Measurements from ENCODE around the gene MALT1.

The MALT1 gene

GRCh38 chr18:58657494-58657893, 13.8 kb upstream of the MALT1 start:
- Histone ChIP-seq H3K9ac (ENCODE audit: insufficient read length) (no peak overlapping the region), H3K27ac (no peak overlapping the region)
- TF ChIP-seq POLR2AphosphoS5 (IDR thresholded peaks at IDR 0.05; ENCODE audit: borderline replicate concordance, low read depth, low read length) = no peak
- TF ChIP-seq FOXP2 (optimal IDR thresholded peaks at IDR 0.05; ENCODE audit: control extremely low read depth, extremely low read length, insufficient read depth) = no peak
- TF ChIP-seq EZH2 (IDR thresholded peaks at IDR 0.05) = no peak

GRCh38 chr18:58659691-58660090, 11.6 kb upstream of the MALT1 start:
- H3K4me3 ChIP-seq = no peak overlapping the region
- H3K36me3 ChIP-seq (ENCODE audit: insufficient read depth, low read length) = no peaks in the 10 kb centered on the region
- no peak overlapping the region for H3K9ac ChIP-seq (ENCODE audit: insufficient read length)
- H3K9me3 ChIP-seq (ENCODE audit: low read depth, low read length) = no peaks in the 10 kb centered on the region
- H3K27ac ChIP-seq = no peak overlapping the region
- DNase-seq (ENCODE audit: low read depth, low spot score) = no peak
- TF ChIP-seq FOXP2 (optimal IDR thresholded peaks at IDR 0.05; ENCODE audit: control extremely low read depth, extremely low read length, insufficient read depth) (no peak), EZH2 (IDR thresholded peaks at IDR 0.05) (no peak), POLR2AphosphoS5 (IDR thresholded peaks at IDR 0.05; ENCODE audit: borderline replicate concordance, low read depth, low read length) (no peak)

More at GRCh38 chr18:58657494-58657893, 13.8 kb upstream of the MALT1 start:
- H3K4me3 ChIP-seq = no peak overlapping the region
- no peaks in the 10 kb centered on the region for H3K9me3 ChIP-seq (ENCODE audit: low read depth, low read length)
- no peak for DNase-seq (ENCODE audit: low read depth, low spot score)
- H3K36me3 ChIP-seq (ENCODE audit: insufficient read depth, low read length) = no peaks in the 10 kb centered on the region

GRCh38 chr18:58660915-58661314, 10.3 kb upstream of the MALT1 start:
- DNase-seq (ENCODE audit: low read depth, low spot score) = no peak
- Histone ChIP-seq H3K4me3 (no peak overlapping the region), H3K36me3 (ENCODE audit: insufficient read depth, low read length) (no peaks in the 10 kb centered on the region), H3K9me3 (ENCODE audit: low read depth, low read length) (no peaks in the 10 kb centered on the region), H3K27ac (no peak overlapping the region), H3K9ac (ENCODE audit: insufficient read length) (no peak overlapping the region)
- TF ChIP-seq FOXP2 (optimal IDR thresholded peaks at IDR 0.05; ENCODE audit: control extremely low read depth, extremely low read length, insufficient read depth) = no peak
- TF ChIP-seq POLR2AphosphoS5 (IDR thresholded peaks at IDR 0.05; ENCODE audit: borderline replicate concordance, low read depth, low read length) = no peak
- TF ChIP-seq EZH2 (IDR thresholded peaks at IDR 0.05) = no peak

GRCh38 chr18:58661423-58661822, 9.8 kb upstream of the MALT1 start:
- no peak overlapping the region for H3K27ac ChIP-seq
- no peak overlapping the region for H3K9ac ChIP-seq (ENCODE audit: insufficient read length)
- TF ChIP-seq POLR2AphosphoS5 (IDR thresholded peaks at IDR 0.05; ENCODE audit: borderline replicate concordance, low read depth, low read length) = no peak
- DNase-seq (ENCODE audit: low read depth, low spot score) = no peak
- H3K9me3 ChIP-seq (ENCODE audit: low read depth, low read length) = no peaks in the 10 kb centered on the region
- no peak overlapping the region for H3K4me3 ChIP-seq
- no peaks in the 10 kb centered on the region for H3K36me3 ChIP-seq (ENCODE audit: insufficient read depth, low read length)

GRCh38 chr18:58662118-58662517, 9.1 kb upstream of the MALT1 start:
- Histone ChIP-seq H3K4me3 (no peak overlapping the region), H3K9ac (ENCODE audit: insufficient read length) (no peak overlapping the region)
- TF ChIP-seq POLR2AphosphoS5 (IDR thresholded peaks at IDR 0.05; ENCODE audit: borderline replicate concordance, low read depth, low read length) = no peak
- no peak for TF ChIP-seq EZH2 (IDR thresholded peaks at IDR 0.05)

GRCh38 chr18:58666176-58666575, 5.1 kb upstream of the MALT1 start:
- Histone ChIP-seq H3K27ac (no peak overlapping the region), H3K4me3 (no peak overlapping the region), H3K9ac (ENCODE audit: insufficient read length) (no peak overlapping the region), H3K9me3 (ENCODE audit: low read depth, low read length) (no peaks in the 10 kb centered on the region), H3K36me3 (ENCODE audit: insufficient read depth, low read length) (no peaks in the 10 kb centered on the region)
- TF ChIP-seq POLR2AphosphoS5 (IDR thresholded peaks at IDR 0.05; ENCODE audit: borderline replicate concordance, low read depth, low read length) (no peak), FOXP2 (optimal IDR thresholded peaks at IDR 0.05; ENCODE audit: control extremely low read depth, extremely low read length, insufficient read depth) (no peak), EZH2 (IDR thresholded peaks at IDR 0.05) (no peak)
- no peak for DNase-seq (ENCODE audit: low read depth, low spot score)

More at GRCh38 chr18:58662118-58662517, 9.1 kb upstream of the MALT1 start:
- H3K27ac ChIP-seq = no peak overlapping the region
- no peaks in the 10 kb centered on the region for H3K9me3 ChIP-seq (ENCODE audit: low read depth, low read length)
- H3K36me3 ChIP-seq (ENCODE audit: insufficient read depth, low read length) = no peaks in the 10 kb centered on the region
- DNase-seq (ENCODE audit: low read depth, low spot score) = no peak

GRCh38 chr18:58668211-58668610, 3.1 kb upstream of the MALT1 start:
- Histone ChIP-seq H3K27ac (no peak overlapping the region), H3K4me3 (no peak overlapping the region), H3K9me3 (ENCODE audit: low read depth, low read length) (no peaks in the 10 kb centered on the region), H3K9ac (ENCODE audit: insufficient read length) (no peak overlapping the region), H3K36me3 (ENCODE audit: insufficient read depth, low read length) (no peaks in the 10 kb centered on the region)
- TF ChIP-seq POLR2AphosphoS5 (IDR thresholded peaks at IDR 0.05; ENCODE audit: borderline replicate concordance, low read depth, low read length) (no peak), FOXP2 (optimal IDR thresholded peaks at IDR 0.05; ENCODE audit: control extremely low read depth, extremely low read length, insufficient read depth) (no peak), EZH2 (IDR thresholded peaks at IDR 0.05) (no peak)
- no peak for DNase-seq (ENCODE audit: low read depth, low spot score)

GRCh38 chr18:58668897-58669296, 2.4 kb upstream of the MALT1 start:
- H3K36me3 ChIP-seq (ENCODE audit: insufficient read depth, low read length) = no peaks in the 10 kb centered on the region
- H3K9ac ChIP-seq (ENCODE audit: insufficient read length) = no peak overlapping the region
- no peak overlapping the region for H3K27ac ChIP-seq
- no peak for TF ChIP-seq POLR2AphosphoS5 (IDR thresholded peaks at IDR 0.05; ENCODE audit: borderline replicate concordance, low read depth, low read length)
- TF ChIP-seq FOXP2 (optimal IDR thresholded peaks at IDR 0.05; ENCODE audit: control extremely low read depth, extremely low read length, insufficient read depth) = no peak
- no peak for TF ChIP-seq EZH2 (IDR thresholded peaks at IDR 0.05)
- no peak overlapping the region for H3K4me3 ChIP-seq
- DNase-seq (ENCODE audit: low read depth, low spot score) = peak; percentile 57
- no peaks in the 10 kb centered on the region for H3K9me3 ChIP-seq (ENCODE audit: low read depth, low read length)

GRCh38 chr18:58669731-58670378, 1.4 kb upstream of the MALT1 start:
- H3K36me3 ChIP-seq (ENCODE audit: insufficient read depth, low read length) = no peaks in the 10 kb centered on the region
- H3K4me3 ChIP-seq = no peak overlapping the region
- H3K9me3 ChIP-seq (ENCODE audit: low read depth, low read length) = no peaks in the 10 kb centered on the region
- TF ChIP-seq FOXP2 (optimal IDR thresholded peaks at IDR 0.05; ENCODE audit: control extremely low read depth, extremely low read length, insufficient read depth) = no peak
- no peak for TF ChIP-seq POLR2AphosphoS5 (IDR thresholded peaks at IDR 0.05; ENCODE audit: borderline replicate concordance, low read depth, low read length)
- TF ChIP-seq EZH2 (IDR thresholded peaks at IDR 0.05) = no peak
- no peak for DNase-seq (ENCODE audit: low read depth, low spot score)
- no peak overlapping the region for H3K9ac ChIP-seq (ENCODE audit: insufficient read length)
- no peak overlapping the region for H3K27ac ChIP-seq
